HG03439 (cell line): ENCODE measurements around the gene SLC7A10.
A peak's percentile ranks its signal among the peaks of the same experiment; 100 is the strongest.
"Not testable (repeated sequence)": the region's sequence is repeated elsewhere in the genome, so short reads cannot be mapped to it uniquely, and the experiment has no call there.

ENCODE experiments used
- ATAC-seq: cut with Tn5 transposase; IDR thresholded peaks from one replicate; pipeline ENCODE4 v1.9.1; 2021; ENCODE audit warnings: mild to moderate bottlenecking, moderate library complexity; ENCODE audit not compliant: unreplicated experiment

Gene SLC7A10

DNA sequence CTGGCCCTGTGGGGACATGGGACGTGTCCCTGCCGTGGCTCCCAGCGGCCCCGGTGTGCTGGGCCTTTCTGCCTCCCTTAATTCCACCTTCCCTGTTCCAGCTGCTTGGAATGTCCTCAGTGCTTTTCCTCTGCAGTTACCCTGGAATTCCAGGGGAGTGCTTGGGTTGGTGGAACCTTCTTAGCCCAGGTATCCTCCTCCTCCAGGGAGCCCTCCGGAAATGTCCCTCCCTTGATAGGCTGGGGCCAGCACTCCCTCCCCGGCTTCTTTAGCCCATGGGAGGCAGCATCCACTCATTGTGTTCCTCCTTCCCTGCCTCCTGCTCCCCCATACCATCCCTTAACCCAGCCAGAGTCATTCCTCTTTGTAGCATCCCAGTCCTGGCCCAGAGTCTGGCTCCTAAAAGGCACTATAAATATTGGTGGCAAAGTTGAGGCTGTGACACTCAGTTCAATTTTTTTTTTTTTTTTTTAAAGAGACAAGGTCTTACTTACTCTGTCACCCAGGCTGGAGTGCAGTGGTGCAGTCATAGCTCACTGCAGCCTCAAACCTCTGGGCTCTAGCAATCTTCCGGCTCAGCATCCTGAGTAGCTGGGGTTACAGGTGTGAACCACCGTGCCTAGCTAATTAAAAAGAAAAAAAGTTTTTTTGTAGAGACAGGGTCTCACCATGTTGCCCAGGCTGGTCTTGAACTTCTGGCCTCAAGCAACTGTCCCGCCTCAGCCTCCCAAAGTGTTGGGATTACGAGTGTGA lies 13.7 kb upstream of the SLC7A10 start:
- no peak for ATAC-seq

DNA sequence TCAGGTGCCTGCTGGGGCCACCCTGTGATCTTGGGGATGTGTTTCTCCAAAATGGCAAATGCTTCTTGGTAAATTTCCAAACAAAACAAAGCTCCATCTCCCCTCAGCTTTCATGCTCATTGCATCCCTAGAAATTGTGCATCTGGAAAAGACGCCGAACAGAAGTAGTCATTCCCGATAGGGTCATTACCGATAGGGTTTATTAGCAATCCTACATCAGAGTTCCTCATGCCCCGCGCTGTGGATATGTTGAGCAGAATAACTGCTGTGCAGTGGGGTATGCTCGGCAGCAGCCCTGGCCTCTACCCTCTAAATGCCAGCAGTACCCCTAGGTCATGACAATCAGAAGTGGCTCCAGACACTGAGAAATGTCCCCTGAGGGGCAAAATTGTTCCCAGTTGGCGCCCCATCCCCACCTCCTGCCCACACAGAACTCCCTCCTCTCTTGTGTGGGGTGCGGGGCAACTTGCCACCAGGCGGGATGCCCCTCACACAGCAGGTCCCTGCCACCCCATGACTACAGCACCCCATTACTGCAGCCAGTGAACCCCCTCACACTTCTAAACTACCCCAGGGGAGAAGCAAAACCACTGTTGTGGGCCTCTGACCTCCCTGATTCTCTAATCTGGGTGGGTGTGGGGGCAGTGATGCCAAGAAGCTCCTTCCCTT lies 13.0 kb upstream of the SLC7A10 start:
- no peak for ATAC-seq

DNA sequence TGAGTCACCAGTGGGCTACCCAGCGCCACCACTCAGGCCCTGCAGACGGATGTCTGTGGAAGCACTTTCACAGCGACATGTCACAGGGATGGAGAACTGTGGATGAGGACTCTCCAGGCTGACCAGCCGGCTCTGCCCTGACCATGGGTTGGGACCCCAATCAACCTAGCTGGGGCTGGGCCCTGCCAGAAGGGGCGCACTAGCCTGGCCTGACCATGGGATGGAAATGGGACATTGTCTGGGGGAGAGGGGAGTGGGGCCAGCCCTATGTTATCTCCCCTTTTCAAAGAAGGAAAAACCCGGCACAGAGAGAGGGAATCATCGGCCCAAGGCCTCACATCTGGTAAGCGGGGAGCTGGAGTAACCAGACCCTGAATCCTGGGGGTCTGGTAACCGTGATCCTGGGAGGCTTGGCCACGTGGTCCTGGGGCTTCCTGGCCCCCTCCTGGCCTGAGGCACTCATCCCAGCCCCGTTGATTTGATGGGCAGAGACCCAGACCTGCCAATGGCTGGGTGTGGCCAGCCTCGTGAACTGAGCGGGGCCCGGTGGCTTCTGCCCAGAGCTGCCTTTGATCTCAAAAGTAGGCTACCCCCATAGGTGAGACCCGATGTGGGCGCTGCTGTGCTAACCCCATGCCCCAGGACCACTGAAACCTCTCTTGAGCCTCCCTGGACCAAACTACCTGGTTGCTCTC lies 11.2 kb upstream of the SLC7A10 start:
- ATAC-seq = no peak

DNA sequence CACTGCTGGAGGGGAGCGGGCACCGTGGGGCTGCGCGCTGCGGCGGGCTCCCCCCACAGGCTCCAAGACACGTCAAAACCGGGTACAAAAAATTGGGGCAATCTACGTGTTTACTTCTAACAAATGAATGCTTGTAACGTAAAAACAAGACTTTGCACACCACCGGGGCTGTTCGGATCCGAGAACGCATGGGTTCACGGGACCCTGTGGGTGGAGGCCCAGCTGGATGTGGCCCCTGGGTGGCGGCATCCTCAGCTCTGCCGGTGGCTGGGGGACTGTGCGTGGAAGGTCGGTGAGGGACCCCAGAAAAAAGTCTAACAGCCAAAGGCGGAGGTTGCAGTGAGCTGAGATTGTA lies 10.3 kb upstream of the SLC7A10 start:
- ATAC-seq = no peak

DNA sequence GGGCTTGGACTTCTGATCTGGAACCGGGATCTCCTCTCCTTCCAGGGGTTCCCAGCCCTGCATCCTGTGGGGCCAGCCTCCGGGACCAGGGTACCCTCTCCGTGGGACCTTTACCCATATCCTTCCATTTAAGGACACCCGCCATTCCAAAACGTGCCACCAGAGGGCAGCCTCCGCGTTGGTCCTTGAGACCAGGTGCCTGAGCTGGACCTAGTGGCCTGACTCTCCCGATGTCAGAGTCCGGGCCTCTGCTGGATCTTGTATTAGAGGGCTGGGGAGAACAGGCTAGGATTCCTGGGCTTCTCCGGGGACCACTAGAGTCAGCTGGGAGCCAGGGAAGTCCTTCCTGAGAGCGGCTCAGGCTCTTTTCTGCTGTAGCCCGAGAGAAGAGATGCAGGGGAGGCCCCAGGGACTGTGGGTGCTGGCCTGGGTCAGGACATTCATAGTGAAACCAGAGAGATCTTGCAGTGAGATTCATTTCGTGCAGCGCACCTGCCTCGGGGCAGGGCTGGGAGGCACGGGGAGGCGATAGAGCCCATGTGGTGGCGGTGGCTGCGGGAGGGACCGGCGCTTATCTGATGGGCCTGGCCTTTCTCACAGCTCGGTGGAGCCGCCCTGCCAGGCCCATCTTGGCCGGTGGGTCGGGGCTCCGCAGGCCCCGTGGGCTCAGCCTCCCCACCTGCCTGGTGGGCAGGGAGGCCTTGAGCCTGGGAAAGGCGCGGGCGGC lies 9.8 kb upstream of the SLC7A10 start:
- peak; percentile 94 for ATAC-seq

DNA sequence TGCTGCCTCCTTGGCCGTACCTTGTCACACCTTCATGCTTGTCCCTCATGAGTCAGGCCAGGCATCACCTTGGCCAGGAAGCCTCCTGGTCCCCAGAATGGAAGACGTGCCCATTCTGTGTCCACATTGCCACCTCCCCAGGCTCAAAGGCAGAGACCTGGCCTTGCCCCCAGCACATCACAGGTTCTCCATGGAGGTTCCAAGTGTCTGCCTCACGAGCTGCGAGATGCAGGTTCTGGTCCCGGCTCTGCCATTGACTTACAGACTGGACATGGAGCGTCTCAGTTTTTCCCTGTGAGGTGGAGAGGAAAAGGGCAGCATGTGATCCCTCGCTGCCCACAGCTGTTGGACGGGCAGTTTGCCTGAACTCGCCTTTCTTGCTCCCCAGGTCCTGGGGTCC lies 9.1 kb upstream of the SLC7A10 start:
- no peak for ATAC-seq

DNA sequence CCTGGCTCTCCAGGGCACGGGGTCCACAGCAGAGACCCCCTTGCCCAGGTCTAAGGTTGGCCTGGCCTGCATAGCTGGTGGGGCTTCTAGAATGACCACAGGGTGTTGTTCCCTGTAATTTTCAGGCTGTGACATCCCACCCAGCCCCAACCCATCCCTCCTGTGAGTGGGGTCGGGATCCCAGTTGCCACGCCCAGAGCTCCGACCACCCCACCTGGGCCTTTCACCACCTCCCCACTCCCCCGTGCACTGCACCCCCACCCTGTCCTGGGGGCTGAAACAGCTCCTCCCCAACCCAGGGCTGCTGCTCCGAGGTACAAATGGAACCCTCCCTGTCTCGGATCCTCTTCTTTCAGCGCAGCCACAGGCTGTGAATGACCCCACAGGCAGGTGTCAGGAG lies 8.4 kb upstream of the SLC7A10 start:
- no peak for ATAC-seq

DNA sequence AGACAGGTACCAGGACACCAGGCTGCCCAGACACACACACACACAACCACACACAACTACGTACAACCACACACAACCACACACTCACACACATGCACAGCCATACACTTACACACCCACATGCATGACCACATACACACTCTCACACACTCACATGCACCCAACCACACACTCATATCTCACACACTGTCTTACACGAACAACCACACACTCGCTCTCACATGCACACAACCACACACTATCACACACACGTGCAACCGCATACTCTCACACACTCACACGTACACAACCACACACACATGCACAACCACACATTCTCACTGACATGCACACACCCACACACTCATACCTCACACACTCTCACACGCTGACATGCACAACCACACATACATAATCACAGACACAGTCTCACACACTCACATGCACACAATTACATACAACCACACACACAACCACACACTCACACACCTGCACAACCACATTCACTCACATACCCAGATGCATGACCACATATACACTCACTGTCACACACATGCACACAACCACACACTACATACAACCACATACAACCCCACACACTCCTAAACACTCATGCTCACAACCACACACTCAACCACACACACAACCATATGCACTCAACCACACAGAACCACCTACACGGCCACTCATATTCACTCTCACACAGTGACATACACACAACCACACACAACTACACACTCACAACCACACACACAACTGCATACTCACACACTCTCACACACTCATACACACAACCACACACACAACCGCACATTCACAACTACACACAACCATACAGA lies 7.6 kb upstream of the SLC7A10 start:
- ATAC-seq = no peak

DNA sequence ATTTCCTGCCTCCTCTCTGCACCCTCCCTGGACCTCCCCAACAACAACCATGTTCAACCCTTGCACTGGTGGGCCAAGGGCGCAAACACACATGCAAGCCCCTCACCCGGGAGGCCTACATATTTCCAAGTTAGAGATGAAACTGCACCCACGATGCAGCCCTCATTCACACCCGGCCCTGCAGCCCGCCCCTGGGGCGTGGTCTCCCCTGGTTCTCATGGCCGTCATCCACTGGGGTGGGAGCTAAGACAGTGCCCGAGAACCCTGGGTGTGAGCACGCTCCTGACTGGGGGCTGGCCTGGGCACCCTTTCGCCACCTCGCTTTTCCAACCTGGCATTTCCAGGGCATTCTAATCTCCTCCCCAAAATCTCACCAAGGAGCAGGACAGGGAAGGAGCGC lies 7.0 kb upstream of the SLC7A10 start:
- ATAC-seq = no peak

DNA sequence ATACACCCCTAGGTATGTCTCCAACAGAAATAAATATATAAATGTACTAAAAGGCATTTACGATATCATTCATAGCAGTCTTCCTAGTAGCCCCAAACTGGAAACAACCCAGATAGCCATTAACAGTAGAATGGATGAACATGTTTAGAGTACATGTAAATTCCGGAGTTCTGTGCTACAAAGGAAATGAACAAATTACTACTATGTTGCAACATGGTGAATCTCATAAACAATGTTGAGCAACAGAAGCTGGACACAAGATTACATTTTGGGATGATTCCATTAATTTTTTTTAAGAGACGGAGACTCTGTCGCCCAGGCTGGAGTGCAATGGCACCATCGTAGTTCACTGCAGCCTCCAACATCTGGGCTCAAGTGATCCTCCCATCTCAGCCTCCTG lies 5.9 kb upstream of the SLC7A10 start:
- ATAC-seq = no peak

DNA sequence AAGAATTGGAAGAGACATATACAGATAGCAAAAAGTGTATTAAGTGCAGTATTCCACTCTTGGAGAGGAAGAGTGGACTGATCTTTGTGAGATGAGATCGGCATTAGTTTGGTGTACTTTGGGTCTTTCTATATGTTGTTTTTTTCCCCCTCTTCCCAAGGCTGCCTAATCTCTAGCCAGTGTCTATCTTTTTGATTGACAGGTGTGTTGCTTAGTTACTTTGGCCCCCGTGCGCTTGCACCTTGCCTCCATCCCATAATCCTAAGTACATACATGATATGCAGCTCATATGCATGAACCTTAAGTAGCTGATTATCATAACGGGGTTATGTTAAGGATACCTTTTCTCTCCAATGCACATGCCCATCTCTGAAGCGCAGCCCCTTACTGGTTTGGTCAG lies 4.3 kb upstream of the SLC7A10 start:
- ATAC-seq = no peak

DNA sequence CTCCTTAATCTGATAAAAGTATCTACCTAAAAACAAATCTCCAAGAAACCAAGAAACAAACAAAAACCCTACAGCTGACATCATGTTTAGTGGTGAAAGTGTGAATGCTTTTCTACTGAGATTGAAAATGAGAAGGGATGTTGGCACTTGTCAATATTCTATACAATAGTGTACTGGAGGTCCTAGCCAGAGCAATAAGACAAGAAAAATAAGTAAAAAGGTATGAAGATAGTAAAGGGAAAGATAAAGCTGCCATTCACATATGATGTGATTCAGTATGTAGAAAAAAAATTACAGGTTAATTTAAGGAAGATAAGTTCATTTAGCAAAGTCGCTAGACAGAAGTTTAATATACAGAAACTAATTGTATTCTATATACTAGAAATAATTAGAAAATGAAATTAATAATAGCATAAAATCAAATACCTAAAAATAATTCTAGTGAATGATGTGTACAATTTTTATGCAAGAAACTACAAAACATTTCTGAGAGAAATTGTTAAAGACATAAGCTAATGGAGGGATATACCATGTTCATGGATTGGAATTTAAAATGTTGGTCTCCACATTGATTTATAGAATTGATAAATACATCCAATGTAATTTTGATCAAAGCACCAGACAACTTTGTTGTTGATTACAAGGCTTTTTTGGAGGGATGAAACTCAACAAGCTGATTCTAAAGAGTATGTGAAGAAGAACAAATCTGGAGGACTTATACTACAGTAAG lies 2.4 kb upstream of the SLC7A10 start:
- ATAC-seq = no peak

DNA sequence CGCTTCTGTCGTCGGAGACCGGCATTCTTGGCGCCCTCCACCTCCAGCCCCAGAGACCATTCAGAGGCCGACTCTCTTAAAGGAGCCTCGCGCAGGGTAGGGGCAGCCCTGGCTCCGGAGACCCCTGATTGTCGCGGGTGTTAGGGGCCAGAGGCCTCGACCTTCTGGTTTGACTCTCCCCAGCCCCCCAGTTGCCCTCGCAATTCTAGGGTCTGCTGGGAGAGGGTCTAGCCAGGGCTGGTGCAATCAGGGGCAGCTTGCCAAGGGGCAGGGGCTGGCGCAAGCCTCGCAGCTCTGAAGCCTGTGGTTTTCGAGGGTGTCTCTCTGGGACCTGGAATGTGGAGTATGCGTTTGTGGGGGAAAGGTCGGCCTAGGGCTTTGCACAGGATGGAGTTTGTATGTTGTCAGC lies 1.6 kb upstream of the SLC7A10 start:
- no peak for ATAC-seq

DNA sequence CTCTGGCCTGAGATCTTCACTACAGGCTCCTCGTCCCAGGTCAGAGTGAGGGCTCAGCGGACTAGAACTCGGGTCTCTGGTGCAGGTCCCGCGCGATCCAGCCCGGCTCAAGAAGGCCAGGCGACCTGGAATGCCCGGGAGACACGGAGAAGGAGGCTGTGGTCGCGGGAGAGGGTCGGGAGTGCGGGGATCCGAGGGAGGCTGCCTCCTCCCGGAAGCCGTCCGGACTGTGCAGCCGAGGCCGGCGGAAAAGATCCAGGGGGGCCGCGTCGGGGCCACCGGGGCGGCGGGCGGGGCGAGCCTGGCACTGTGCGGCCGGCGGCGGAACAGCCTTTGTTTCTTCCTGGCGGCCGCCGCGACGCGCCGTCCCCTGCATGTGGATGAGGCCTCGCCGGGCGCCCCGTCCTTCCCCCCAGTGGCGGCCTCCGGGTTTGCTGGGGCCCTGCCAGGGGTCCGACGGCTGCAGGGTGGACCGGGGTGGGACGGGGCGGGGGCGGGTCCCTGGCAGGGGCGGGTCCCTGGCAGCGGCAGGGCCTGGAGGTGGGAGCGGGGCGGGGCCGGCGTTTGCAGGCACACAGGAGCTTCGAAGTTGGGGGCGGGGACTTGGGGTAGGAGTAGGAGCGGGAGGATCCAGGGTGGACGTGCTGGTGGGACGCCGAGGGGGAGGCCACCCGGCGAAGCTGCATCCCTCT lies 1.0 kb upstream of the SLC7A10 start:
- ATAC-seq = no peak

DNA sequence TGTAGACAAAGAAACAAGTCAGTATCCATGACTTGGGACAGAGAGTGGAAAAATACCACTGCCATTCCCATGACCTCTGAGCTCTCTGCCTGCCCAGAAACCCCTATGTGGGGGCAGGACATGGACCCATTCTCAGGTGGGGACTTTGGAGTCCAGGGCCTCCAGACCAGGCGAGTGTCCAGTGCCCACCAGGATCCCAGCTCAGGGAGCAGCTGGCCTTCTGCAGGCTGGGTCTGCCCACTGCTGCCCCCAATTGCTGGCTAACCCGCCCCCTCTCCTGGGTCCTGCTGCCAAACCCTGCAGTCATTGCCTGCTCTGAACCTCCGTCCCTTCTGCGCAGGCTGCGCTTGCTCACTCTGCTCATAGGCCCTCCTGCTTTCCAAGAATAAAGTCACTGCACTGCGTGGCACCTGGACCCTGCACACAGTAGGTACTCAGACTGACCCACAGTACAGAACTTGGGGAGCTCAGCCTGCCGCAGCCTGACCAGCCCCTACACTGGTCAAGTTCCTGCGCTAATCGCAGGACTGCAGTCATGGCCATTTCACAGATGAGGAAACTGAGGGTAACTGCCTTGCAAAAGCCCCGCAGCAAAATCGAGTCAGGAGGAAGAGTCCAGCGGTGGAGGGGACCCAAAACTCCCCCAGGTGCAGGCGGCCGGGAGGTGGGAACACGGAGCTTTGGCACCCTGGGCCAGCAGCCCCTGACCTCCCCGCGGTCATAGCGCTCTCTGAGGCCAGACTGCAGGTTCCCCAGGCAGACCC lies 774 bp downstream of the SLC7A10 start:
- no peak for ATAC-seq

DNA sequence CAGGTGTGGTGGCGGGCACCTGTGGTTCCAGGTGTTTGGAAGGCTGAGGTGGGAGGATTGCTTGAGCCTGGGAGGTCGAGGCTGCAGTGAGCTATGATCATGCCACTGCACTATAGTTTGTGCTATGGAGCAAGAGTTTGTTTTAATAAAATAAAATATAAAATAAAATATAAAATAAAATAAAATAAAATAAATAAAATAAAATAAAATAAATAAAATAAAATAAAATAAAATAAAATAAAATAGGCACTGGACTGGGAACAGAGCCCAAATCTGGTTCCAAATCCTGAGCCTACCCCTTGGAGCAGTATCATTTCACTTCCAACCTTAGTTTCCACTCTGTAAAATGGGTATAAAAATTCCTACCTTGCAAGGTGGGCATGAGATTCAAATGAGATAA lies 3.4 kb downstream of the SLC7A10 start:
- ATAC-seq = not testable (repeated sequence)

DNA sequence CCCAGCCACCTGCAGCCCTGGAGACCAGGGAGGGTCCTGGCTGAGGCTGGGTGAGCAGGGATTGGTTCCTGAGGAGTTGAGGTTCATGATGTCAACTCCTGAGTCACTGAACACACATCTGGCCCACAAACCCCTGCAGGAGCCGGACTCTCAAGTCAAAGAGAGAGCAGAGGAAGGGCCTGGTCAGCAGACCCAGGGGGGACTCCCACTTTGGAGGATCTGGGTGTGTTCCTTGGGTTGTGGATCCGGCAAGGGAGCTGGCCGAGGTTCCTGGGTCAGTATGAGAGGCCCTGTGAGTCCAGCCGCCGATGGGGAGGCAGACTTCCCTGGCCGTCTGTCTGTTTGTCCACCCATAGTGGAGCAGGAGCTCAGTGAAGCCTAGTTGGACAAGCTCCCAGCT lies 4.0 kb downstream of the SLC7A10 start:
- no peak for ATAC-seq

DNA sequence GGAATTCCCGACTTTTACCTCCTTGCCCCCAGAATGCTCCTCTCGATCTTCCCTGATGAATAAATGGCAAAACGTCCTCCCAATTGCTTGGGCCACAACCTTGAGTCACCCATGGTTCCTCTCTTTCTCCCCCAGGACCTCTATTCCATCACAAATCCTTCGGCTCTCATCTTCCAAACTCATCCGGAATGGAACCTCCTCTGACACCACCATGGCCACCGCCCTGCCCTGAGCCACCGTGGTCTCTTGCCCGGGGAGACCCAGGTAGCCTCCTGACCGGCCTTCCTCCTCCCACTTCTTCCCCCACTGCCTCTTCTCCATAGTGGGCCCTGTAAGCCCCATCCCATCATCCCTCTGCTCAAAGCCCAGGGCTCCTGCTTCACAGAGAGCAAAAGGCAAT lies 4.9 kb downstream of the SLC7A10 start:
- no peak for ATAC-seq

DNA sequence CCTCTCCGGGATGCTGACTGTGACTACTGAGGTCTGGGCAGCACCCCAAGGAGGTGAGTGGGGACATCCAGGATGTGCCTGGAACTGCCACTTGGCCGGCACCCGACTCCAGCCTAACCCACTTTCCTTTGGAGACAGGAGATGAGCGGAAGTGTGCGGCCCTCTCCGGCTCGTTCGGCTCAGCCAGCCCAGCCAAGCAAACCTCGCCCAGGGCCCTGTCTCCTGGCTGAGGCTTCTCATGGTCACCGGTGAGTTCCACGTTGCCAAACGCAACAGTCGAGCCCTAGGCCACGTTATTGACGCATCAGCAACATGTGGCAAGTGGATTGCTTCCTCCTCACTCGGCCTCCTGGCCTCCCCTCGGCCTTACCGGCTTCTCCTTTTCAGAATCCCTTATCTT lies 5.5 kb downstream of the SLC7A10 start:
- ATAC-seq = no peak
